ENCODE data around the gene DPYSL3.

DNA sequence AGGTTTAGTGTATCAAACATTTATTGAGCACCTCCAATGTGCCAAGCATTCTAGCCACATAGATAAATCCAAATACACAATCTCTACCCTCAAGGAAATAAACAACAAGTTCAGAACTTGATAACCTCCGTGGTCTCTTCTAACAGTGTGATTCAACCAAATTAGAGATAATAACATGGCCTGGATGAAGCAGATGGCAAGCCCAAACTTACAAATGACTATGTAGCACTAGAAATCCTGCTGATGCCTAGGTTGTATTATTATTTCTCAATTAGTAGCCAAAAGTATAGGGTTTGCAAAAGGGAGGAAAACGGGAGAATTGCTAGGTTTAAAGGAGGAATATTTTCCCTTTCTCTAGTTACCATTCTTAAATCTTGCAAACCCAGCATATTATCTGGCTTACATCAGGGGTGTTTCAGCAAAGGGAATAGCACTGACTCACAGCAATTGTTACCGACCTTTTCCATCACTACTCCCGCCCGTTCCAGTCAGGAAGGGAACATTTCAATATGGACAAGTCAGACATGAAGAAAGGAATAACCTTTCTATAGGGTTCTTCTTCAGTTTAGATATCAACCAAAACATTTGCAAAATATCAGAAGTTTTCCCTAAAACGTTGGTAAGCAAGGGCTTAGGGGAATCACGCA lies 2.3 kb downstream of the DPYSL3 start:
- TF ChIP-seq, protein P1, sequence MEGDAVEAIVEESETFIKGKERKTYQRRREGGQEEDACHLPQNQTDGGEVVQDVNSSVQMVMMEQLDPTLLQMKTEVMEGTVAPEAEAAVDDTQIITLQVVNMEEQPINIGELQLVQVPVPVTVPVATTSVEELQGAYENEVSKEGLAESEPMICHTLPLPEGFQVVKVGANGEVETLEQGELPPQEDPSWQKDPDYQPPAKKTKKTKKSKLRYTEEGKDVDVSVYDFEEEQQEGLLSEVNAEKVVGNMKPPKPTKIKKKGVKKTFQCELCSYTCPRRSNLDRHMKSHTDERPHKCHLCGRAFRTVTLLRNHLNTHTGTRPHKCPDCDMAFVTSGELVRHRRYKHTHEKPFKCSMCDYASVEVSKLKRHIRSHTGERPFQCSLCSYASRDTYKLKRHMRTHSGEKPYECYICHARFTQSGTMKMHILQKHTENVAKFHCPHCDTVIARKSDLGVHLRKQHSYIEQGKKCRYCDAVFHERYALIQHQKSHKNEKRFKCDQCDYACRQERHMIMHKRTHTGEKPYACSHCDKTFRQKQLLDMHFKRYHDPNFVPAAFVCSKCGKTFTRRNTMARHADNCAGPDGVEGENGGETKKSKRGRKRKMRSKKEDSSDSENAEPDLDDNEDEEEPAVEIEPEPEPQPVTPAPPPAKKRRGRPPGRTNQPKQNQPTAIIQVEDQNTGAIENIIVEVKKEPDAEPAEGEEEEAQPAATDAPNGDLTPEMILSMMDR (IDR thresholded peaks at IDR 0.05): no peak
- no peak for TF ChIP-seq EP300 (IDR thresholded peaks at IDR 0.05)

All from gastroesophageal sphincter (tissue), 3 donors.